GM12875 (cell line): ENCODE results near the gene COL24A1.

Source experiments
- H3K4me3 ChIP-seq: one replicate; pipeline ENCODE4 v1.5.1; 2011; ENCODE audit warnings: low read depth, low read length, control low read depth
- CTCF ChIP-seq: IDR thresholded peaks from 2 replicates; pipeline ENCODE4 v1.5.1; 2011; ENCODE audit warnings: low read depth, mild to moderate bottlenecking, control low read depth, inconsistent platforms, low read length, moderate library complexity, borderline replicate concordance; ENCODE audit not compliant: insufficient read depth

Gene COL24A1

GRCh38 chr1:85830837-85831236 is 325.7 kb downstream of the COL24A1 start:
- H3K4me3 ChIP-seq, result no peak overlapping the region
- TF ChIP-seq CTCF, result no peak

- no peak overlapping the region for H3K4me3 ChIP-seq
- no peak for TF ChIP-seq CTCF
Observed at GRCh38 chr1:85824066-85824840, 332.3 kb downstream of the COL24A1 start.

DNA sequence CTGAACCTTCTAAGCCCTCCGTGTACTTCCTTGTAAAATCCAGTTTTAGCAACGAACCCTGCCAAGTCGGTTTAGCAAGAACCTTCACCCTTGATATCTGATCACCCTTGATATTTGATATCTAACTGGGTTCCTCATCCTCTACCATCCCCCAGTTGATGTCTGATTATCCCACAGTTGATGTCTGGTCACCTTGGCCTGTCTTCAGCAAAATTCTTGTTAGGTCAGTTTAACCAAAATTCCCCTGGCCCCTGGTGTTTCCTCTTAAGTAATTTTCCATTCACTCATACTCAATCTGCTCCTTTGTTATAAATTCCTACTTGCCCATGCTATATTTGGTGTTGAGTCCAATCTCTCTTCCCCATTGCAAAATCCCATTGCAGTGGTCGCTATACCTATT is 333.9 kb downstream of the COL24A1 start:
- no peak for TF ChIP-seq CTCF
- H3K4me3 ChIP-seq, result no peak overlapping the region

DNA sequence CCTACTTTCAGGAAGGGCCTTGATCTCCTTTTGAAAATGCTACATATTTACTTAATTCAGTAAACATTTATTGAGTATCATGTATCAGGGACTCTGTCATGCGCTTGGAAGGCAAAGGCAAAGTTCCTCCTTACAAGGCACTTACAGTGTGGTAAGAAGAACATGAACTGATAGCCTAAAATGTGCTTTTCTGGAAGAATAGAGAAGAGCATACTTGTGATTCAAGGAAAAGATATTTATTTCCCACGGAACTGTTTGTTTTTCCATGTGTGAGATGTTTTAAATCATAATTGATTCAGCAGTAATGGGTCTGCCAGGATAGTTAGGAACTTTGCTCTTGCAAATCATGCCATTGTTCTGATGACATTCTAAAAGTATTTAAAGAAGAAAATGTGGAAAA is 338.2 kb downstream of the COL24A1 start:
- no peak overlapping the region for H3K4me3 ChIP-seq
- no peak for TF ChIP-seq CTCF

GRCh38 chr1:85816606-85817005 is 340.0 kb downstream of the COL24A1 start:
- no peak for TF ChIP-seq CTCF
- no peak overlapping the region for H3K4me3 ChIP-seq

- no peak overlapping the region for H3K4me3 ChIP-seq
- TF ChIP-seq CTCF, result no peak
Observed at GRCh38 chr1:85815906-85816305, 340.7 kb downstream of the COL24A1 start.

GRCh38 chr1:85806236-85806965 is 350.2 kb downstream of the COL24A1 start:
- TF ChIP-seq CTCF, result no peak
- no peak overlapping the region for H3K4me3 ChIP-seq
